KBM-7 (cell line): ENCODE data around the gene MMP25.

Source experiments
- DNase-seq: peaks from one replicate; pipeline ENCODE4 v3.0.0-alpha.2; 2015
- in situ Hi-C: fragments of 300-500 bp; cut with MboI; formaldehyde crosslinking; loops from 2 replicates; pipeline ENCODE4 v1.14.3; 2020; ENCODE audit warnings: low sequenced_read_pairs, low pct_unique_long_range_greater_than_20kb, mixed read lengths

MMP25 gene

DNA sequence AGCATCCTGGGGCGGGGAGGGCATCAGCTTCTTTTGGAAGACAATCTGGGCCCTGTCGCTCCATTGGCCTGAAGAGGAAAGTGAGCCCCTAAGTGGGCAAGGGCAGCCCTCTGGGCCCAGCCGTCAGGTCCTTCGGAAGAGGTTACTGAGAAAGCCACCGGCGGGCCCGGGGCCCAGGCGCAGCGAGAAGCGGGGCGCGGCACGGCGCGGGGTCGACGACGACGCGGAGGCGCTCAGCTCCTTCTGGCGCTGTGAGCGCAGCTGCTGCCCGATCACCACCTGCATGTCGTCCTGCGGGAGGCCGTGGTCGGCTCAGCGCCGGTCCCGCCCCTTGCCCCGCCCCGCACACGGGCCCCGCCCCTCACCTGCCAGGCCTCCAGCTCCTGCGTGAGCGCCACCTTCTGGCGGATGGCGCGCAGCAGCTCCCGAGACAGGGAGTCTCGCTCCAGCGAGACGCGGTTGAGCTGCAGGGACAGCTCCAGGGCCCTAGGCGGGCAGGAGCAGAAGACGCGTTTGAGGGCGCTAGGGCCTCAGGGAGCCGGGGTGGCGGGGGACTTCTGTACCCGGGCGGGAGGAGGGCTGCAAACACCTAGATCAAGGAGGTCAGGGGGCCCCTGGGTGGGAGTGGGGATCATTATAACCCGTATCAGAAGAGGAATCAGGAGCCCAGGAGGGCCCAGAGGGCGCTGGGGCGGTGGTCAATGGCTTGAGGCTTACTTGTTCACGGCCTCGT lies 18.2 kb upstream of the MMP25 start:
- DNase-seq, result peak; percentile 81
- in situ Hi-C loops, result no loop called here

DNA sequence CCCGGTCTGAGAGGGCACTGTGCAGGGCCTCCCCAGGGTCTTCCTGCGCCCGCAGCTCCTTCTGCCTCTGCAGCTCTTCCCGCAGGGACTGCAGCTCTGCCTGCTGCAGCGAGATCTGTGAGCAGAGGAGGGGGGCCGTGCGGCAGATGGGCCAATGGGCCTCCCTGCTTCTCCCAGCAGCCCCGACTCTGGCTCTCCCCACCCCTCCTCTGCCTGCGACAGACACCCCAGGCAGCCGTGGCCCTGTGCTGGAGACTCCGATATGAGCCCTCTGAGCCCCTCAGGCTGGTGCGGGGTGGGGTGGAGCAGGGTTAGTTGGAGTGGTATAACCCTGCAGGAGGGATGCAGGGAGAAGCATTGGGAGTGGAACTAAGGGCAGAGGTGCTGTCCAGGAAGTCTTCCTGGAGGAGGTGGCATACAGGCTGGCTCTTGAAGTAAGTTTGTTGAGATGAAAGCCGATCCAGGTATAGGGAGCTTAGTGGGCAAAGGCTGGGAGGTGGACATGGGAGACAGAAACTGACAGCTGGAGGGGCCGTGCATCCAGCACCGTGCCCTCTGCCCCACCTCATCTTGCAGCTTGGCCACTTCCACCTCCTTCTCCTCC lies 17.5 kb upstream of the MMP25 start:
- in situ Hi-C loops, result no loop called here
- no peak for DNase-seq

DNA sequence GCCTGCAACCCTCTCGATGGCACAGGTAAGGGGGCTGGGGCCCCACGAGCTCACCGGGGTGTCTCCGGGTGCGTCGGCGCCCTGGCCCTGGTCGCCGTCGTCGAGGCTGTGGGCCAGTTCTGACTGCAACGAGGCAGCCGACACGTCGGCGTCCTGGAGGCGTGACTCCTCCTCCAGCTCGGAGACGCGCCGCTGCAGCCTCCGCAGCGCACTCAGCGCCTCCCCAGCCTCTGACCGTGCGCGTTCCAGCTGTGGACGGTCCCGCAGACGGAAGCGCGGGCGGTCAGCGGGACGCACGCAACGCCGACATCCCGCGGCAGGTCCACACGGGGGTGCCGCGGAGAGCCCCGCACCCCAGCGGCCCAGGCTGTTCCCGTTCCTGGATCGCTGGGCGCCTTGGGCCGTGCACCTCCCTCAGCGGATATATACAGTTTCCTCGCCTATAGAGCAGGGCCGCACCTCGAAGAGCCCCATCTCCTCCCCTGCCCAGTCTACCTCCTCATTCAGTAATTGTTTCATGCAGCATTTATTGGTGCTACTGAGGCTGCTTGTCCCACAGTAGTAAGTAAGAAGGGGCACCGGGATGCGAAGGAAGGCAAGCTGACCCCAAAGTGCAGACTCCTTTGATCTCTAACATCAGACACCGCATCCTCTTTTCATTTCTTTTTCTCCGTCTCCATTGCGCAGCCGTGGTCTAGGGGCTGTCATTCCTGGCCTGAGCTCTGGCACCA lies 16.7 kb upstream of the MMP25 start:
- in situ Hi-C loops, result no loop called here
- peak; percentile 34 for DNase-seq

DNA sequence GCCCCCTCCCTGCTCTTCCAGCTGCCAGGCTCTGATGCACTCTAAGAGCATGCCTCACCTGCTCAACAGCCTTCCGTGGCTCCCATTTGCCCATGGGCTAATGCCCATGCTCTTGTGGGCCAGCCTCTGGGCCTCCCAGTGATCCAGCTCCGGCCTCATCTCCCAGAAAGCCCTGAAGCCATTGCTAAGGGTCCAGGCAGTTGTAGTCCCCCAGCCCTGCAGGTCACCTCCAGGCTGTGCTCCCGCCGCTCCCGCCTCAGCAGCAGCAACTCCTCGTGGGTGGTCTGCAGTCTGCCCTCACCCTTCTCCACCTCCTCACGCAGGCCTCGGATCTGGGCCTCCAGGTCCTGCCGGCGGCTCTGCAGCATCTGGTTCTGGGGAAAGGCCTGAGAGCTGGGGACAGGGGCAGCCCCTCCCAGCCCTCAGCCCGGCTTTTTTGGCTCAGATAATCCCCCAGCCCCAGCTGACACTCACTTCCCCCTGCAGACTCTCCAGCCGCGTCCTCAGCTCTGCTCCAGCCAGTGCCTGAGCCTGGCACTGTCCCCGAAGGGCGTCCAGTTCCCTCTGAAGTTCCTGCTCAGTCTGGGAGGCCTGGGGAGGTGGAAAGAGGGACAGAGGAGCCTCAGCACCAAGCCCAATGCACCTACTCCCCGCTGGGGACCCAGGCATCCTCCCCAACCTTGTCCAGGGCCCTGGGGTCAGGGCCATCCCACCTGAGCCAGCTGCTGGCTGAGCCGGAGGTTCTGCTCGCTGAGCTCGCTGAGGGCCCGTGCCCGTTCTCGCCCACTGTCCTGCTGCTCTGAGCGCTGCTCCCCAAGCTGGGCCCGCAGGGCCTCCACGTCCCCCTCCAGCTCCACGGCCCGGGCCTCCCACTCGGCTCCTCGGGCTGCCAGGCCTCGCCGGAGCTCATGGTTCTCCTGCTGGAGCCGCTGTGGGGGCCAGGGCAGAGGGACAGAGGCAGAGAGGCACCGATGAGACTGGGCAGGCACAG lies 15.8 kb upstream of the MMP25 start:
- in situ Hi-C loops, result no loop called here
- DNase-seq, result no peak

DNA sequence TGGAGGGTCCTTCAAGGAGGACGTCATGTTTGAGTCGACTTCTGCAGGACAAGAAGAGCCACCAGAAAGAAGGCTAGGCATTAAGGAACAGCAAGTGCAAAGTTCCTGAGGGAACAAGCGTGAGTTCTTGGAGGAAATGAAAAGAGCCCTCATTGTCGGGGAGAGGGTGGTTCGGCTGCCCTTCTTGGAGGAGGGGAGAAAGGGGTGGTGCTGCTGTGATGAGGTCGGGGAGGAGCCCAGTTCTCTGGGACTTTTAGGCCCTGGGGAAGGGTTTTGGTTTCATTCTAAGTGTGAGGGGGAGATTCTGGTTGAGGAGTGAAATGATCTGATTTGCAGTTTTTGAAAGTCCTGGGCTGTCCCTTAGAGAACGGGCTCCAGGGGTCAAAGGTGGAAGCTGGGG lies 13.7 kb upstream of the MMP25 start:
- in situ Hi-C loops, result no loop called here
- DNase-seq, result no peak

DNA sequence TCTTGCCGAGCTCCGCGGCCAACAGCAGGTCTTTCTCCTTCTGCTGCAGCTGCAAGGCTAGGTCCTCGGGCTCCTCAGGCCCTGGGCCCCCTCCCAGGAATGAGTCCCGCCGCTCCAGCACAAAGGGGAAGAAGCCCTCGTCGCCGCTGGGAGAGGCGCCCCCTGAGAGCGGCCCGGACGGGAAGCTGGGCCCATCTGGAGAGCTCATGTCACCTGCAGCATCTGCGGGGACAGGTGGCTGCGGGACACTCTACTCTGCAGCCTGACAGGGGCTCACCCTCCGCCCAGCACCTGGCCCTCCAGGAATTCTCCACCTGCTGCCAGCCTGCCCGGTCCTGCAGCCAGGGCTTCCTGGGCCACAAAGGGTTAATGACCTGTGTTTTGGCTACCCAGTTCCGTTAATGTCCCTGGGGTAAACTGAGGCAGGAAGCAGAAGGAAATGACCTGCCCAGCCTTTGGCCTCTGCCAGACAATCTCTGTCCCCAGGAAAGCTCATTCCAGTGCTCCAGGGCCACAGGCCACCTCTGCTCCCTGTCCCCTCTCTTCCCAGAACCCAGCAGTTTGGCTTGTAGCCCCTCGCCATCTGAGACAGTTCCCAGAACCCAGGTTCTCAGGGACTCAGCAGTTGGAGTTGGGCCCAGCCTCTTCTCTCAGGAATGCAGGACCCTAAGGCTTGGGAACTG lies 10.9 kb upstream of the MMP25 start:
- in situ Hi-C loops, result no loop called here
- DNase-seq, result no peak

DNA sequence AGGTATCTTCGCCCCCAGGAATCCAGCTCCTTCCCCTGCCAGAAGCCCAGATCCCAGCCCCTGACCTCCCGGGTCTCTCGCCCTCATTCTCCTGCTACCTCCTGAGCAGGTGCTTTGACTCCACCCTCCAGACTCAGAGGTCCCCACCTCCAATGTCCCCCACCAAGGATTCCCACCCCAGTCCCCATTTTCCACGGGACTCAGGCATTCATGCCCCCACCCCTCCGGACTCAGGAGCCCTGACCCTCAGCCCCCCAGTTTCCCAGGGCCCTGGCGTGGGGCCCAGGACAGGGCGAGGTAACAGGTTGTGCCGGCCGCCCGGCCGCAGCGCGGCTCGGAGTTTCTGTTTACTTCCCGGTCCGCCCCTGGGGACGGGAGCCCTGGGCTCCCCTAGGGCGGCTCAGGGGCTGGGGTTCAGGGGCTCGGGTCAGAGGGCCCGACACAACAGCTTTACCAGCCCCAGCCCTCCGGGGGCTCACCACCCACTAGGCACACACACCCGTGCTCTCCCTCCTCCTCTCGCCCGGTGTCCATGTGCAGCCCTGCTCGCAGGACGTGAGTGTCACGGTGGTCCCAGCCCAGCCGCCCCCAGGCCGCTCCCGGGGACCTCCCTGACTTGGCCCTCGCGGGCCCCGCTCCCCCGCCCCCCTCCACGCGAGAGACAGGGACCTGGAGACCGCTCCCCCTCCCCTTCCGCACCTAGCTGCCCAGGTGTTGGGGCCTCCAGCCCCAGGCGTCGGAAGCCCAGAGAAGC lies 10.2 kb upstream of the MMP25 start:
- in situ Hi-C loops, result no loop called here
- DNase-seq, result no peak

DNA sequence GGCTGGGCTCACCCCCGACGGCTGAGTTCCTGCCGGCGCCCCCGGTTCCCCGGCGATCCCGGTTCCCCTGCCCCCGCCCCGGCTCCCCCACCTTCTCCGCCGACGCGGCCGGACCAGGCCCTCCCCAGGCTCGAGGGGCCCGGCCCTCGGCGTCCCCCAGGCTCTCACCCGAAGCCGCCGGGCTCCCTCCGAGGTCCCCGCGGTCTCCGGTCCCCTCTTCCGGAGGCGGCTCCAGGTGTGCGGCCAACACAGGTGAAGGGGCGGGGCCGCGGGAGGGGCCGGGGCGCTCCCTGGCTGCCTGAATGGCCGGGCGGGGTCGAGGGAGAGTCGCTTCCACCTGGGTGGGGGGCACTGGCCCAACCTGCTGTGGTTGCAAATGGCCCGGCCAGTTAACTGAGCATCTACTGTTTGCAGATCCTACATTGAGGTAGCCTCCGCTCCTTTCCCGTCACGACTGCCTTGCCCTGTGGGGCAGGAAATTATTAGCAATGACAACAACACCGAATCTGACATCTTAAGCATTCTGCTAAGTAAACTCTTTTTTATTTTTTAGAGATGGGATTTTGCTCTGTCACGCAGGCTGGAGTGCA lies 9.5 kb upstream of the MMP25 start, which contains the start of gene BICDL2:
TSS of gene BICDL2 (minus strand) at position 219 of the 590 bp plus-strand sequence. CDS start 1,448 bp downstream, outside the sequence.
- no peak for DNase-seq
- in situ Hi-C loops, result no loop called here

DNA sequence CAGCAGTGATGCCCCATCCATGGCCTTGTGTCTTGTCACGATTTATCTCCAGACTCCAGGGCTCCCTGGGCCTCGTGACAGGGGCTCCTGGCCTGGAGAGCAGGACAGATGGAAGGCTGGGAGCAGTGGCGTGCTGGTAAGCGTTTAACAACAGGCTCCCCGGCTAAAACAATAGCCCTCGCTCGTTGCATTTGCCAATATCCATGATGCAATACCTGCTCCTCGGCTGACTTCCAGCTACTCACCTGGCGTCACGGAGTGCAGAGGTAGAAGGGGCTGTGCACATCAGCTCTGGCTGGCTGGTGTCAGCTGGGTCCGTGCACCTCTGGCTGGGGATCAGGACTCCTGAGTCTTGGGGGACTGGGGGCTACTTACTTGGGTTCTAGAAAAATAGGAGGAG lies 8.1 kb upstream of the MMP25 start:
- in situ Hi-C loops, result no loop called here
- DNase-seq, result no peak

DNA sequence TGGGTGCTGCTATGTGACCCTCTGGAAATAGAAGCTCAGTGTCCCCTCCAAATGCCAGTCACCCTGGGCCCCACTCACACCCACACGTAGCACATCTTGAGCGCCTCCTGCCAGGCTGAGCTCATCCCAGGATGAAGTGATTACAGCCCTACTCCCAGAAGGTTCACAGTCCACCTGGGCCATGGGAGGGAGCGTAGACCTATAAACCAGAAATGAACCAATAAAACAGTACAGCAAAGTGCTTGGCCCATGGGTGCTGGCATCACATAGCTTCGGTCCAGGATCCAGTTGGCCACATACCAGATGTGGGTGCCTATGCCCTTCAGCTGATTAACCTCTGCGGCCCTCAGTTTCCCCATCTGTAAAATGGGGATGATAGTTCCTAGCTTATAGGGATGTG lies 7.5 kb upstream of the MMP25 start:
- in situ Hi-C loops, result no loop called here
- DNase-seq, result no peak

DNA sequence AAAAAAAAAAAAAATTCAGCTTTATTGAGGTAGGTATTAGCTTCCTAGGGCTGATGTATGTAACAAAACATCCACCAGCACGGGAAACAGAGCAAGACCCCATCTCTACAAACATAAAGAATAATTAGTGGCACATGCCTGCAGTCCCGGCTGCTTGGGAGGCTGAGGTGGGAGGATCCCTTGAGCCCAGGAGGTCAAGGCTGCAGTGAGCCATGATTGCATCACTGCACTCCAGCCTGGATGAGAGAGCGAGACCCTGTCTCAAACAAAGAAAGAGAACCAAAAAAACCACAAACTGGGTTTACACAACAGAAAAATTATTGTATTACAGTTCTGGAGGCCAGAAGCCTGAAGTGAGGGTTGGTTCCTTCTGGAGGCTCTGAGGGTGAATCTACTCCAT lies 4.0 kb upstream of the MMP25 start:
- in situ Hi-C loops, result no loop called here
- no peak for DNase-seq

DNA sequence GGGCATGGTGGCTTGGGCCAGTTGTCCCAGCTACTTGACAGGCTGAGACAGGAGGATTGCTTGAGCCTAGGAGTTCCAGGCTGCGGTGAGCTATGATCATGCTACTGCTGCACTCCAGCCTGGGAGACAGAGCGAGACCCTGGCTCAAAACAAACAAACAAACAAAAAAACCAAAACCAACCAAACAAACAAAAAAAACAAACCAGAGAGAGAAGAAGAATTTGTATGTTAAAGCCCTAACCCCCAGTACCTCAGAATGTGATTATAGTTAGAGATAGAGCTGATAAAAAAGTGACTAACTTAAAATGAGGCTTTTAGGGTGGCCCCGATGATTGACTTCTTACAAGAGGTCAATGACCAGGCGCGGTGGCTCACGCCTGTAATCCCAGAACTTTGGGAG lies 1.7 kb upstream of the MMP25 start:
- no peak for DNase-seq
- in situ Hi-C loops, result no loop called here

DNA sequence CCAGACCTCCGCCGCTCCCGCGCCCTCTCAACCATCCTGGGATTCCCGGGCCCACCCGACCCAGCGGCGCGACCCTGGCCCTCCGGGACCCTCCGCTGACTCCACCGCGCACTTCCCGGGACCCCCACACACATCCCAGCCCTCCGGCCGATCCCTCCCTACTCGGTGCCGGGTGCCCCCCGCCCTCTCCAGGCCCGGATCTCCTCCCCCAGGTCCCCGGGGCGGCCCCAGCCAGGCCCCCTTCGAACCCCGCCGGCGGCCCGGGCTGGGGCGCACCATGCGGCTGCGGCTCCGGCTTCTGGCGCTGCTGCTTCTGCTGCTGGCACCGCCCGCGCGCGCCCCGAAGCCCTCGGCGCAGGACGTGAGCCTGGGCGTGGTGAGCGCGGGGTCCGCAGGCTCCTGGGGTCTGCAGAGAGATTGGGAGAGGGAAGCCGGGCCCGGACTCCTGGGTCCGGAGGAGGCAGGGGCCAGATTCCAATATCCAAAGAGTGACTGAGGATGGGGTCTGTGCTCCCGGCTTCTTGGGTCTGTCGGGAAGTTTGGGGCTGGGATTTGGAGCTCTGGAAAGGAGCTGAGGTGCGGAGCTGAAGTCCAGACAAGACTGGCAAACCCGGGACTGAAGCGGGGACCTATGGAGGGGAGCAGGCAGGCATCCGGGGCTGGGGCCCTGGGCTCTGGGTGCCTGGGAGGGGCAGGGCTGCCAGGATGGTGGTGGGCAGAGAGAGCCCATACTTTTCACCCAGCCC lies 453 bp downstream of the MMP25 start:
- no peak for DNase-seq
- in situ Hi-C loops, result no loop called here

DNA sequence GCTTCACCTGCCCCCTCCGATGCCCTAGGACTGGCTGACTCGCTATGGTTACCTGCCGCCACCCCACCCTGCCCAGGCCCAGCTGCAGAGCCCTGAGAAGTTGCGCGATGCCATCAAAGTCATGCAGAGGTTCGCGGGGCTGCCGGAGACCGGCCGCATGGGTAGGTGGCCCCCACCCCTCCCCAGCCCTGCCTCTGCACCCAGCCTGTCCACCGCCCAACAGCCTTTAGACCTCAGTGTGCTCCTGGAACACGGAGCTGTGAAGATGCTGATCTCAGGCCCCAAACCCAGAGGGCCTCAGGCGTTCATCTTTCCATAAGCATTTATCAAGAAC lies 993 bp downstream of the MMP25 start:
- DNase-seq, result no peak
- in situ Hi-C loops, result no loop called here

DNA sequence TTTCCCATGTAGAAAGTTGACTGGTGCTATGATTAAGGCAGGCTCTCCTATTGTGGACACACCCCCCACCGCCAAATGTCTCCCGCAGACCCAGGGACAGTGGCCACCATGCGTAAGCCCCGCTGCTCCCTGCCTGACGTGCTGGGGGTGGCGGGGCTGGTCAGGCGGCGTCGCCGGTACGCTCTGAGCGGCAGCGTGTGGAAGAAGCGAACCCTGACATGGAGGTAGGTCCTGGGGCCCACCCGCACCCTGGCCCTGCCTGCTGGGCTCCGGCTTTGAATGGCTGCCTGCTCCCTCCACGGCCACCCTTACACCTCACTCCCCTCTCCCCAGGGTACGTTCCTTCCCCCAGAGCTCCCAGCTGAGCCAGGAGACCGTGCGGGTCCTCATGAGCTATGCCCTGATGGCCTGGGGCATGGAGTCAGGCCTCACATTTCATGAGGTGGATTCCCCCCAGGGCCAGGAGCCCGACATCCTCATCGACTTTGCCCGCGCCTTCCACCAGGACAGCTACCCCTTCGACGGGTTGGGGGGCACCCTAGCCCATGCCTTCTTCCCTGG lies 3.6 kb downstream of the MMP25 start:
- DNase-seq, result peak; percentile 19
- in situ Hi-C loops, result no loop called here

DNA sequence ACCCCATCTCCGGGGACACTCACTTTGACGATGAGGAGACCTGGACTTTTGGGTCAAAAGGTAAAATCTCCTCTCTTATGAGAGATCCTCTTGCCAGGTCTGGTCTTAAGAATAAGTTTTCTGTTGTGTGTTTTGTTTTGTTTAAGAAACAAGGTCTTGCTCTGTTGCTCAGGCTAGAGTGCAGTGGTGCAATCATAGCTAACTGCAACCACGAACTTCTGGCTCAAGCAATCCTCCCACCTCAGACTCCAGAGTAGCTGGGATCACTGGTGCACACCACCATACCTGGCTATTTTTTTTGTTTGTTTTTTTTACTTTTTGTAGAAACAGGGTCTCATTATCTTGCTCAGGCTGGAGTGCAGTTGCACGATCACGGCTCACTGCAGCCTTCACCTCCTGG lies 4.1 kb downstream of the MMP25 start:
- in situ Hi-C loops, result no loop called here
- peak; percentile 42 for DNase-seq

DNA sequence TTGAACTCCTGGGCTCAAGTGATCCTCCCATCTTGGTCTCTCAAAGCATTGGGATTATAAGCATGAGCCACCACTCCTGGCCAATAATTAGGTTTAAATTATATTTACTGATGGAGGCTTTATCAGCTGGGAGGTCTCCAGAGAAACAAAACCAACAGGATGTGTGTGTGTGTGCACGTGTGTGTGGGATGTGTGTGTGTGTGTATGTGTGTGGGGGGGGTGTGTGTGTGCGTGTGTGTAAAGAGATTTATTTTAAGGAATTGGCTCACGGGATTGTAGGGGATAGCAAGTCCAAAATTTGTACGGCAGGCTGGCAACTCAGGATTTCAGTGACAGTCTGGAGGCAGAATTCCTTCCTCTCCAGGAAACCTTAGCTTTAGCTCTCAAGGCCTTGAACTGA lies 4.6 kb downstream of the MMP25 start:
- in situ Hi-C loops, result no loop called here

More for the DNA sequence above, 4.6 kb downstream of the MMP25 start:
- no peak for DNase-seq
